ENCODE data around the gene ABCA4.

The ABCA4 gene

GRCh38 chr1:94083681-94084080 lies 37.3 kb downstream of the ABCA4 start:
- DNase-seq (ENCODE audit: low read depth in 3 of 3): no peak

- no peak for DNase-seq (ENCODE audit: low read depth in 3 of 3)
Measured at GRCh38 chr1:94081566-94082344, 39.2 kb downstream of the ABCA4 start.

GRCh38 chr1:94079989-94080388 lies 41.0 kb downstream of the ABCA4 start:
- no peak for DNase-seq (ENCODE audit: low read depth in 3 of 3)

GRCh38 chr1:94079080-94079940 lies 41.6 kb downstream of the ABCA4 start:
- DNase-seq (ENCODE audit: low read depth in 3 of 3): no peak

- DNase-seq (ENCODE audit: low read depth in 3 of 3): no peak
Measured at GRCh38 chr1:94072840-94073522, 48.0 kb downstream of the ABCA4 start.

GRCh38 chr1:94071976-94072375 lies 49.0 kb downstream of the ABCA4 start:
- no peak for DNase-seq (ENCODE audit: low read depth in 3 of 3)

- no peak for DNase-seq (ENCODE audit: low read depth in 3 of 3)
Measured at GRCh38 chr1:94071391-94071790, 49.6 kb downstream of the ABCA4 start.

- no peak for DNase-seq (ENCODE audit: low read depth in 3 of 3)
Measured at GRCh38 chr1:94070865-94071264, 50.1 kb downstream of the ABCA4 start.

- DNase-seq (ENCODE audit: low read depth in 3 of 3): no peak
Measured at GRCh38 chr1:94069919-94070285, 51.0 kb downstream of the ABCA4 start.

GRCh38 chr1:94068999-94069918 lies 51.7 kb downstream of the ABCA4 start:
- DNase-seq (ENCODE audit: low read depth in 3 of 3): no peak

- no peak for DNase-seq (ENCODE audit: low read depth in 3 of 3)
Measured at GRCh38 chr1:94068096-94068998, 52.6 kb downstream of the ABCA4 start.

GRCh38 chr1:94067196-94067595 lies 53.8 kb downstream of the ABCA4 start:
- DNase-seq (ENCODE audit: low read depth in 3 of 3): no peak

- no peak for DNase-seq (ENCODE audit: low read depth in 3 of 3)
Measured at GRCh38 chr1:94063379-94063778, 57.6 kb downstream of the ABCA4 start.

- DNase-seq (ENCODE audit: low read depth in 3 of 3): no peak
Measured at GRCh38 chr1:94061513-94062443, 59.2 kb downstream of the ABCA4 start.

GRCh38 chr1:94060720-94061119 lies 60.2 kb downstream of the ABCA4 start:
- DNase-seq (ENCODE audit: low read depth in 3 of 3): no peak

- DNase-seq (ENCODE audit: low read depth in 3 of 3): no peak
Measured at GRCh38 chr1:94058766-94059165, 62.2 kb downstream of the ABCA4 start.

- DNase-seq (ENCODE audit: low read depth in 3 of 3): no peak
Measured at GRCh38 chr1:94056996-94057395, 64.0 kb downstream of the ABCA4 start.

GRCh38 chr1:94056171-94056570 lies 64.8 kb downstream of the ABCA4 start:
- DNase-seq (ENCODE audit: low read depth in 3 of 3): no peak

GRCh38 chr1:94055459-94056122 lies 65.4 kb downstream of the ABCA4 start:
- DNase-seq (ENCODE audit: low read depth in 3 of 3): no peak

All from stimulated activated CD4-positive, alpha-beta T cell treated with anti-CD3 and anti-CD28 coated beads, TNF-alpha, amount 100 ng/mL, for 4 hours (primary cell).